GM18507 (cell line): ENCODE measurements around the gene PCK2.

Experiments used
- DNase-seq: peaks from one replicate; pipeline ENCODE4 v3.0.0; 2011; ENCODE audit warnings: low read depth; ENCODE audit not compliant: insufficient read length; ENCODE audit errors: extremely low spot score
- FAIRE-seq: peaks from 2 replicates; lab custom pipeline; 2011; peaks lifted over from hg19 to GRCh38; lab: Jason Lieb, UNC

The PCK2 gene

GRCh38 chr14:24060443-24060842 lies 33.7 kb upstream of the PCK2 start:
- DNase-seq: no peak
- FAIRE-seq: no peak

- FAIRE-seq (no peak), DNase-seq (no peak)
Observed at GRCh38 chr14:24060984-24061913, 32.9 kb upstream of the PCK2 start.

- no peak for DNase-seq
- FAIRE-seq: no peak
Observed at GRCh38 chr14:24062216-24062980, 31.7 kb upstream of the PCK2 start.

GRCh38 chr14:24063263-24063836 lies 30.8 kb upstream of the PCK2 start:
- FAIRE-seq: no peak
- DNase-seq: no peak

- no peak for DNase-seq
- FAIRE-seq: no peak
Observed at GRCh38 chr14:24064091-24064795, 29.9 kb upstream of the PCK2 start.

GRCh38 chr14:24064856-24065255 lies 29.3 kb upstream of the PCK2 start:
- DNase-seq (no peak), FAIRE-seq (no peak)

- no peak for DNase-seq
- no peak for FAIRE-seq
Observed at GRCh38 chr14:24065408-24065807, 28.7 kb upstream of the PCK2 start.

- DNase-seq (no peak), FAIRE-seq (no peak)
Observed at GRCh38 chr14:24066496-24067132, 27.5 kb upstream of the PCK2 start.

- no peak for DNase-seq
- FAIRE-seq: no peak
Observed at GRCh38 chr14:24067133-24068082, 26.7 kb upstream of the PCK2 start.

- DNase-seq (no peak), FAIRE-seq (no peak)
Observed at GRCh38 chr14:24068711-24069410, 25.2 kb upstream of the PCK2 start.

- DNase-seq (no peak), FAIRE-seq (no peak)
Observed at GRCh38 chr14:24069411-24069735, 24.7 kb upstream of the PCK2 start.

GRCh38 chr14:24070285-24071143 lies 23.6 kb upstream of the PCK2 start:
- DNase-seq (no peak), FAIRE-seq (no peak)

GRCh38 chr14:24071144-24071697 lies 22.9 kb upstream of the PCK2 start, which contains the start of gene CPNE6:
TSS of gene CPNE6 (plus strand) at chr14:24071562. CDS start at chr14:24072937, 1,375 bp downstream.
- DNase-seq: no peak
- FAIRE-seq: no peak

GRCh38 chr14:24071836-24072430 lies 22.2 kb upstream of the PCK2 start:
- no peak for DNase-seq
- no peak for FAIRE-seq

- FAIRE-seq (no peak), DNase-seq (no peak)
Observed at GRCh38 chr14:24072436-24072835, 21.7 kb upstream of the PCK2 start.
